GM21528 (cell line): ENCODE data around the gene PLXNA2.
A peak's percentile ranks its signal among the peaks of the same experiment; 100 is the strongest.

ENCODE experiments used
- ATAC-seq: cut with Tn5 transposase; IDR thresholded peaks from one replicate; pipeline ENCODE4 v1.9.1; 2021; ENCODE audit warnings: mild to moderate bottlenecking, moderate library complexity; ENCODE audit not compliant: unreplicated experiment, low FRiP score

PLXNA2 gene

DNA sequence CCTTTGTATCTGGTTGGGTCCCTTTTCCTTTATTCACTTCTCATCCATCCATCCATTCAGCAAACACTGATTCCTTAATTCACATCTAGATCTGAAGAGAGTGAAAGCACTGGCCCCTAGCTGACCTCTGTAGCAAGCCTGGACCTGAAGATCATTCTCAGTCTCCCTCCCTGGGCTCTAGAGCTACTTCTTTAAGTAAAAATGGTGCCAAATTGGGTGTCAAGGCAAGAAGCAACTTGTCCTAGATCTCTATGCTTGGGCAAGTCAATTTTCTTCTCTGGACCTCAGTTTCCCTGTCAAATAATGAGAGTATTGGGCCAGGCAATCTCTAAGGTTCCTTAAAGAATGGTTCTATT, 36.1 kb downstream of the PLXNA2 start:
- ATAC-seq: no peak

DNA sequence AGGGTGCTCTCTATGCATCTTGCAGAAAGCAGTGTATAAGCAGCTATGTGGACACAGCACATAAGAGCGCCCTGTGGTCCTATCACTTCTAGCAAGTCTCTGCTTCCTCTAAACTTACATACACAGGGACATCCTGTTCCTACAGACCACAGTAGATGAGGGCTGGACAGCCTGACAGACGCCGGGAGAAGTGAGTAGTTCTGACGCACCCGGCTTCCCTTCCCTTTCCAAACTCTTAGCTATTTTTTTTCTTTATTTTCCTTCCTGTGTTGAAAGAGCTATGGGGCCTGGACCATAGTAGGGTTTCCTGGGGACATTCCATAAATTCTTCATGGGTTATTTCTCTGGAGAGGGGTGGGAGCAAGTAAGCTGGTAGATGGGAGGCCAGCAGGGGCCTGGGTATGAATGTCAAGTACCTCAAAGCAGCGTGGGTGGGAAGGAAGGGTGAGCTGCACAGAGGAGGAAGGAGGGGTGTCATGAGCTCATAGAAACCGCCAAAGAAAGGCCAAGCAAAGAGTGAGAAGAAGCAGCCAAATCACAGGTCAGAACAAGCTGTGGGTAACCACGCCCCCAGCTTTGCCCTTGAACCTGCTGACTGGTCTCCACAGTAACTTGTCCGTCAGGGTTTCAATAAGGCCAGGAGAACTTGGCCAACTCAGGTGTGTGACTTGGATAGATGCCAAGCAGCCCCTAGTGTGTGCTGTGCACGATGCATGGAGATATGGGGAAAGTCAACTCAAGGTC, 36.6 kb downstream of the PLXNA2 start:
- ATAC-seq: no peak

GRCh38 chr1:208206092-208206698, 38.0 kb downstream of the PLXNA2 start:
- no peak for ATAC-seq

- no peak for ATAC-seq
Observed at GRCh38 chr1:208205216-208206013, 38.8 kb downstream of the PLXNA2 start.

GRCh38 chr1:208204779-208205178, 39.4 kb downstream of the PLXNA2 start:
- no peak for ATAC-seq

DNA sequence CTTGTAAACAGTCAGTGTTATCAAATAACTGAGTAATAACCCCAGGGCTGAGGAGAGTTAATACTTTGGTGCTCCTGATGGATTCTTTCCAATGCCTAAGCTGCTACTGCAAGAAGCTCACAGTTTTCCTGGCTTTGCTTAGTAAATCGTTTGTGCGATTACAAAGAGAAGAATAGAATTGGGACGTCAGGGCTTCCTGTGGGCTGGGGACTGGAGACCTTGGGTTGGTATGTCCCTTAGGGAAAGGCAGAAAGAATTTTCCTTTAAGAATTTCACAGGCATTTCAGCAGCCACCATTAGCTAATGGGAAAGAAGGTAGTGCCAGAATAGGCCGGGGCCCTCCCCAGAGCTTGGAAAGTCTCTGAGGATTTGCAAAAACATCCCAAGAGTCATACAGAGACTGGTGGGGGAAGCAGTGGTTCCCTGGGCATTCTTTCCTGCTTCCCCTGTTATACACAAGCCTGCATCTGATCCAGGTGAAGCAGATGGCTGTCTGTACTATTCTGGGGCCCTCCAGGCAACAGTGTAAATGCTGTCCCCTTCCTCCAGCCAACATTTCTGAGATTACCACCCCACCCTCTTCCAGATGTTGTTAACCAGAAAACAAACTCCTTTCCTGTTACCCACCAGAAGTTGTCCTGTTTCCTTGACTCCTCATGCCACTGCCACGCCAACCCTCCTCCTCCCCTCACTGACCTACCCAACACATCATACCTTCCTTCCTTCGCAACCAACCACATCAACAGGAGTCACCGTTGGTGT, 40.2 kb downstream of the PLXNA2 start:
- no peak for ATAC-seq

GRCh38 chr1:208203127-208203847, 40.9 kb downstream of the PLXNA2 start:
- no peak for ATAC-seq

GRCh38 chr1:208202333-208202995, 41.7 kb downstream of the PLXNA2 start:
- no peak for ATAC-seq

DNA sequence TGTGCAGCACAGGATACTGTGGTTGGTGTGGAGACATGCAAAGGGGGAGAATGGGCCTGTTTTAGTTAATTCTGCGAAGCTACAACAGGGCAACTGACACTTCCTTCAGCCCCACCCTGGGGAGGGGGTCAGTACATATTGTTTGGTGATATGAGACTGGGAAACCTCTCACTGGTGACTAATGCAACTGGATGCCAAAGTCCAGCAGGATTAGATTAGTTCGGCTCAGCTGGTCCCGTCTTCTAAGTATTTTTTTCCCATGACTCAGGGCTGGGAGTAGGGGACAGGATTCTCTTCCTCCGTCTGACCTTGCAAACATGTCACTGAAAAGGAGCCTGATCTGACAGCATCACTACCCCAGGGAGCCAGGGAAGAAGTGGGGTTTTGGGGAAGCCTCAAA, 43.0 kb downstream of the PLXNA2 start:
- no peak for ATAC-seq

DNA sequence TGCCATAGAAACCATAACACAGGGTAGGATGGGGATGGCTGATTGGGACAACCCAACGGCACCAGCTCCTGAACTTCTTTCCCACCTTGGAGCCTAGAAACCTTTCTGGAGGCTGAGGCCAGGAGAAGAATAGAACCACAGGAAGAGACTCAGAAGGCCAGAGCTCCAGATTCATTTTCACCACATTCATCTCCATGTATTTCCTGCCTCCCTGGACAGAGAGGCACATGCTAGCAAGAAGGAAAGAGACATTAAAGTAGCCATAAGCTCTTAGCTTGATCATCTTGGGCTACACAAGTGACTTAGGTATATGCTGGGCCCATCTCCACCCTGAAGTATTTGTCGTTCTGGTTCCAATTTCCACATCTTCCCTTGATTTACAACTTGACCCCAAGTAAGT, 44.1 kb downstream of the PLXNA2 start:
- ATAC-seq: no peak

GRCh38 chr1:208198236-208198635, 45.9 kb downstream of the PLXNA2 start:
- no peak for ATAC-seq

- ATAC-seq: no peak
Observed at GRCh38 chr1:208194944-208195343, 49.2 kb downstream of the PLXNA2 start.

- no peak for ATAC-seq
Observed at GRCh38 chr1:208192995-208193394, 51.2 kb downstream of the PLXNA2 start.

GRCh38 chr1:208190784-208191183, 53.4 kb downstream of the PLXNA2 start:
- no peak for ATAC-seq

DNA sequence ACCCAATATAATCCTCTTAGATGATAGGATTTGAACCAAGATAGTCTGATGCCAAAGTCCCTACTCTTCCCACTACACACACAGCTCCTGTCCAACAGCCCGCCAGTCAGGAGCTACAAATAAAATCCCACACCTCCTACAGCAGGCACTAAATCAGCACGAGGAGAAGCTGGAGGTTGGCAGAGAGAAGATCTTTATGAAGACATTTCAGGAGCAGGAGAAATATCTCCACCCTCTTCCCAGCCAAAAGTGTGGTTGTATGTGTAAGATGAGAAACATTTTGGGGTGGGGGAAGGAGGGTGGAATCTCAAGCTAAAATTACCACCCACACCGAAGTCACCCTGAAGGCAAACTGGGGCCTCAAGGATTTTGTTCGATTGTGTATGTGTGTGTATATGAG, 54.5 kb downstream of the PLXNA2 start:
- ATAC-seq: no peak

DNA sequence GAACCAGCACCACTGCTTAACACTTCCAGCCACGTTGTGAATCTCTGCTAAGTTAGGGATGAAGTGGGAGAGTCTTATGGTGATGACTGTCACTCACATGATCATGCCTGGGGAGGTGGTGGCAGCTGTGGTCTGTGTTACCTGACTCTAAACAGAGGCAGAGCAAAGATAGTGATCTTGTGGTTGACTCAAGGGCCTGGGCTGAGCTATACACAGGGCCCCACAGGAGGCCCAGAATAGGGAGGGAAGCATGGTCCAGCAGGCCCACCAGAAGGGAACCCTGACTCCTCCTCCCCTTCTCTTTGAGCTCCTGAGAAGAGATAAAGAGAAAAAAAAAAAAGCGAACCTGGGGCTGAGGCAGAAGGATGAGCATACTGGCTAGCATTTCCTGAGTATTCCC, 55.0 kb downstream of the PLXNA2 start:
- peak; percentile 61 for ATAC-seq

DNA sequence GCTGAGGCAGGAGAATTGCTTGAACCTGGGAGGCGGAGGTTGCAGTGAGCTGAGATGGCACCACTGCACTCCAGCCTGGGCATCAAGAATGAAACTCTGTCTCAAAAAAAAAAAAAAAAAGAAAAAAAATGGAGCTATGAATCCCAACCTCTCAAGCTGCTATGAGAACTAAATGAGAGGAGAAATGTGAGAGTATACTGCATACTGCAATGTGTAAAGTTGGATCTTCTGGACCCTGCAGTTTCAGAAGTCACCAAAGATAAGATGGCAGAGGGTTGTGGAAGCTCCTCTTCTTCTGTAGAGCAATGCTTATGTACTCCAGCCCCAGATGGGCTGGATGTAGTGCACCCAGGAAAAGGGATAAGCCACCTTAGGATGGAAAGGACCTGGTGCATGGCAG, 55.6 kb downstream of the PLXNA2 start:
- no peak for ATAC-seq

DNA sequence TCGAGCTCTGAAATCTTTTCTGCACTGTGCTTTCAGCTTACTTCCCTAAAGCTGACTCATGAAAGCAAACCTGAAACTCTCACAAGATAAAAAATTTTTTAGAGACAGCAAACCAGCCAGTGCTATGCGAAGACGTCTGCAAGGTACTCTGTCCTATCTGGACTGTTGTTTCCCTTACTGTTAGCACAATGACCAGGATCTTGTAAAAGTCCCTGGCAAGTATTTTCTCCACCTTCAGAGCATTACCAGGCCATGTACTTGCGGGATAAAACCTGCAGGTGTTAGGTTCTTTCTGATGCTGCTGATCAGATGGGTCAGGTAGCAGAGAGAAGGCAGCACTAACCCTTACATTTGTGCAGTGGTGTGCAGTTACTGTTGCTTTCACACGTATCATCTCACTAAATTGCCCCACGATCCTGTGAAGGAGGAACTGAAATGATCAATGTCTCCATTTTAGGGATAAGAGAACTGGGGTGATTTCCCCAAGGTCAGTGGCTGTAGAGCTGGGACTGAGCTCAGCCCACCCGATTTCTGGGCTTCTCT, 56.6 kb downstream of the PLXNA2 start:
- peak; percentile 79 for ATAC-seq

DNA sequence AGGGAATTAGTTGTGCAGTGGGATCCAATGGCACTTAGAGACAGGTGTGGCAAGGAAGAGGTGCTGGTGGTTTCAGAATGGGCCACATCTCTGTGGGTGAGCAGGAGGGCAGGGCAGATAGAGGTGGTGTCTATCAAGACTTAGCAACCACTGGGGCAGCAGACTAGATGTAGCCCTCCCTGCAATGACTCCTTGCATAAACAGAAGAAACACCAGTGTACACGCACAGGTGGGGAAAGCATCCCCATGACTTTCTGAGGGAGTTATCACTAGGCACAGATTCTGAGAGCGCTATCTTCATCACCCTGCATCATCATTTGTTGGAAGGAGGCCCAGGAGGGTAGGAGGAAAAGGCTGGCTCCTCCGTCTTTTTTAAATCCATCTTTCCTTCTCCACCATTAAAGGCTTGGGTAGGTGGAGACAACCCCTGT, 58.4 kb downstream of the PLXNA2 start:
- ATAC-seq: no peak
